ENCODE data around the gene CDC123.

DNA sequence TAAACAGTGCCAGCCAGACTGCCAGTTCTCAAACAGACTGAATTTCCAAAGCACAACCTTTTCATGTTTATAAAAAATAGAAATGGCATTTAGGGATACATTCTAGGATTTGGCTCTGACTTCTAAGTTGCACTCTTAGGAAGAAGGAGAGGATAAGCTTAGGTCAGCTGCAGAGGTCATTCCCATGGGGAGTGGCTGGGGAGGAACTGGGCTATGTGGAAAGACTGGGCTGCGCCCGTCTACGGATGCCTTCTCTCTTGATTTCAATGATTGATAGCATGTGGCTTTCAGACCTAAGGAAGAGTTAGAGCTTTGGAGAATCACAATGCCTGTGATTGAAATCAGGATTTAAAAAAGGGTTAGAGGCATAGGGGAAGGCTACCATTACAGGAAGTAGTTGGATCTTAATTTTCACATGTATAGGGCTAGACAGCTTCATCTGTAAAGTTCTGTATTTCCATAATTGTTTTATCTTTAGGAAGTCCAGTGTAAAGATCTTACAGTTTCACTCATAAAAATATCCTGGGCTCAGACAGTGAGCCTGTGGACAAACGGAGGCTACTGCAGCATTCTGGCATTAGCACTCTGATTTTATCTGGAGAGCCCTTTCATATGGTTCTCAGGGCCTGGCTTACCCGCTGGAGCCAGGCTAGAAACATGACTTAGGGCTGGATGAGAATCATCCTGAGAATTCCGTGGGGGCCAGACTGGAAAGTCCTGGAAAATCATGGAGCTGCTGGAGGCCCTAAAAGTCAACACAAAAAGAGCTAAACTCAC, 29.8 kb upstream of the CDC123 start:
- TF ChIP-seq, protein P1, sequence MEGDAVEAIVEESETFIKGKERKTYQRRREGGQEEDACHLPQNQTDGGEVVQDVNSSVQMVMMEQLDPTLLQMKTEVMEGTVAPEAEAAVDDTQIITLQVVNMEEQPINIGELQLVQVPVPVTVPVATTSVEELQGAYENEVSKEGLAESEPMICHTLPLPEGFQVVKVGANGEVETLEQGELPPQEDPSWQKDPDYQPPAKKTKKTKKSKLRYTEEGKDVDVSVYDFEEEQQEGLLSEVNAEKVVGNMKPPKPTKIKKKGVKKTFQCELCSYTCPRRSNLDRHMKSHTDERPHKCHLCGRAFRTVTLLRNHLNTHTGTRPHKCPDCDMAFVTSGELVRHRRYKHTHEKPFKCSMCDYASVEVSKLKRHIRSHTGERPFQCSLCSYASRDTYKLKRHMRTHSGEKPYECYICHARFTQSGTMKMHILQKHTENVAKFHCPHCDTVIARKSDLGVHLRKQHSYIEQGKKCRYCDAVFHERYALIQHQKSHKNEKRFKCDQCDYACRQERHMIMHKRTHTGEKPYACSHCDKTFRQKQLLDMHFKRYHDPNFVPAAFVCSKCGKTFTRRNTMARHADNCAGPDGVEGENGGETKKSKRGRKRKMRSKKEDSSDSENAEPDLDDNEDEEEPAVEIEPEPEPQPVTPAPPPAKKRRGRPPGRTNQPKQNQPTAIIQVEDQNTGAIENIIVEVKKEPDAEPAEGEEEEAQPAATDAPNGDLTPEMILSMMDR (IDR thresholded peaks at IDR 0.05): no peak
- no peak for TF ChIP-seq EP300 (IDR thresholded peaks at IDR 0.05)
- TF ChIP-seq POLR2A (IDR thresholded peaks at IDR 0.05): no peak
- no peak for TF ChIP-seq POLR2AphosphoS5 (IDR thresholded peaks at IDR 0.05)

Measured in suprapubic skin (tissue), 4 donors.